OCI-LY7 (cell line): ENCODE data around the gene PARP14. TPM values are rescaled to one million over a fixed set of nuclear protein-coding genes. Genes with fewer than 3 reads are reported as not detected.
A peak's percentile ranks its signal among the peaks of the same experiment; 100 is the strongest.

Source experiments
- BruUV-seq: library from RNA; stranded (reverse); fragments of 400-500 nt; replicated peaks from 2 replicates; lab custom pipeline; 2021; lab: Mats Ljungman, UMichigan
- CTCF ChIA-PET: fragments of 300-600 bp; sonication (Branson Sonifier 250); formaldehyde crosslinking; loops from one replicate; lab custom pipeline; 2022; ENCODE audit warnings: antibody characterized with exemption; ENCODE audit not compliant: unreplicated experiment; lab: Charles Lee
- POLR2A ChIA-PET: fragments of 300-600 bp; sonication (Branson Sonifier 250); formaldehyde crosslinking; loops from one replicate; lab custom pipeline; 2022; ENCODE audit warnings: antibody characterized with exemption; lab: Charles Lee
- DNase-seq: peaks from one replicate; pipeline ENCODE4 v3.0.0-alpha.2; 2015; ENCODE audit warnings: low spot score
- H2AFZ ChIP-seq: fragments of 200-600 bp; sonication (generic), shearing (Covaris generic); 2 replicates; pipeline ENCODE4 v1.6.1; 2014; ENCODE audit warnings: mild to moderate bottlenecking, antibody characterized with exemption, low read length, moderate library complexity
- H3K27ac ChIP-seq: fragments of 200-600 bp; sonication (generic); 2 replicates; pipeline ENCODE4 v1.5.1; 2014; ENCODE audit warnings: mixed run types, low read depth, mild to moderate bottlenecking, moderate library complexity, low read length, inconsistent platforms; ENCODE audit not compliant: poor library complexity, severe bottlenecking
- H3K36me3 ChIP-seq: fragments of 200-600 bp; sonication (generic); 2 replicates; pipeline ENCODE4 v1.6.1; 2014; ENCODE audit warnings: mild to moderate bottlenecking, antibody characterized with exemption, low read length, moderate library complexity, mixed read lengths; ENCODE audit not compliant: insufficient read depth
- H3K4me1 ChIP-seq: fragments of 200-600 bp; sonication (generic); 2 replicates; pipeline ENCODE4 v1.5.1; 2014; ENCODE audit warnings: mild to moderate bottlenecking, low read length; ENCODE audit not compliant: insufficient read depth, poor library complexity, severe bottlenecking
- H3K4me2 ChIP-seq: fragments of 200-600 bp; sonication (generic); 2 replicates; pipeline ENCODE4 v1.6.1; 2014; ENCODE audit warnings: mild to moderate bottlenecking, low read length
- H3K4me3 ChIP-seq: fragments of 200-600 bp; sonication (generic); 2 replicates; pipeline ENCODE4 v1.5.1; 2014; ENCODE audit warnings: mild to moderate bottlenecking, low read depth, low read length; ENCODE audit not compliant: poor library complexity, severe bottlenecking
- H3K79me2 ChIP-seq: fragments of 200-600 bp; sonication (generic); 2 replicates; pipeline ENCODE4 v1.6.1; 2016; ENCODE audit warnings: low read depth, mild to moderate bottlenecking, low read length, moderate library complexity, mixed read lengths; ENCODE audit not compliant: insufficient read depth
- H3K9me2 ChIP-seq: fragments of 200-600 bp; sonication (generic); 2 replicates; pipeline ENCODE4 v1.6.1; 2016; ENCODE audit warnings: mild to moderate bottlenecking, low read length, mixed read lengths; ENCODE audit not compliant: insufficient read depth
- H3K9me3 ChIP-seq: fragments of 200-600 bp; sonication (generic); 2 replicates; pipeline ENCODE4 v1.6.1; 2014; ENCODE audit warnings: mild to moderate bottlenecking, mixed run types, low read length, mixed read lengths
- H4K20me1 ChIP-seq: fragments of 200-600 bp; sonication (generic); 2 replicates; pipeline ENCODE4 v1.6.1; 2014; ENCODE audit warnings: mild to moderate bottlenecking, antibody characterized with exemption, low read length, moderate library complexity, mixed read lengths; ENCODE audit not compliant: insufficient read depth
- EZH2phosphoT487 ChIP-seq: fragments of 200-600 bp; sonication (generic); IDR thresholded peaks from 2 replicates; pipeline ENCODE4 v1.6.1; 2018; ENCODE audit warnings: low read depth, borderline replicate concordance, mild to moderate bottlenecking, mixed run types, antibody characterized with exemption, low read length, moderate library complexity, mixed read lengths
- intact Hi-C: fragments of 100-400 bp; cut with micrococcal nuclease; formaldehyde crosslinking; loops from one replicate; pipeline ENCODE4 v1.10.0; 2022; ENCODE audit not compliant: unreplicated experiment
- total RNA-seq, 2 experiments: library from RNA; depleted of rRNA in 1 of 2; stranded (reverse); fragments of >200 nt in 1 of 2; shearing (Covaris generic) in 1 of 2; gene quantifications; 2 replicates each; pipeline ENCODE4 v1.2.3, GENCODE V29; 2014 to 2022
- TF ChIP-seq, protein P1 (sequence below): fragments of 200-600 bp; sonication (generic); conservative IDR thresholded peaks from 2 replicates; pipeline ENCODE4 v1.5.1; 2014; ENCODE audit warnings: mild to moderate bottlenecking, antibody characterized with exemption, low read length, moderate library complexity, mixed read lengths

PARP14 gene
- total RNA-seq, 2 experiments from 2014 or later: 5.6 to 12.4 TPM

DNA sequence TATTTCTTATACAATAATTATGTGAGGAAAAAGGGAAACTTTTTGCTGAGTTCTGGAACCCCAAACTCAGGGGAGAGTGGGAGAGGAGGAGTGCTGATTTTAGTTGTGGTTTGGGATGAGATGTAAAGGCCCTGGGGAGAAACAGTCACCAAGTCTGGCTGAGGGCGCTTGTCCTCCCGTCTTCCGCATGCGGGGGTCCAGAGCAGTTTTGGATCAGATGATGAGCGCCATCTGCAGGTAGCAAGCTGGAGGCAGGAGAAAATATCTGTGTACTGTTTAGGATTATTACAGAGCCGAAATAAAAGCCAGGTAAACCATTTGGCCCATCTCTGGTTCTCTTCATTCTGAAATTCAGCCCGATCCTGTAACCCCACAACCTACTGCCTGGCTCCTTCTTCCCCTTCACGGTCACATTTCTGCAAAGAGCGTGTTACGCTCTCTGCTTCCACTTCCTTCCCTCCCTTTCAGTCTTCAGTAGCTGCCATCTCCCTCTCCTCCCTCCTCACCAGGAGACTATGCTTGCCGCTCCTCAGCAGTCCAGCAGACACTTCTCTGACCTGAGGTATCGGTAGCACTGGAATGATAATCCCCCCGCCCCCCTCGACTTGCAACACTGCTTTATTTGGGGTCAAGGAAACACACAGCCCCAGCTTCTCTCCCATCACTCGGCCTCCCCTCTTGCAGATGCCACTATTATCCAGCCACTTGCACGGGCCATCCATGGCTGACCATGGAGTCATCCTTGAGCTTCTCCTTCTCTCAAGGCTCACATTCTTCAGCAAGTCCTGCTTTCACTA, 1.4 kb upstream of the PARP14 start:
- peak overlapping the region; percentile 87 for H3K4me2 ChIP-seq
- 0 out of 2 replicates have a peak, but pooled peaks cover 9% of the 10 kb centered on the region for H3K9me3 ChIP-seq
- H3K36me3 ChIP-seq: no peaks in the 10 kb centered on the region
- DNase-seq: peak; percentile 82
- peak overlapping the region; percentile 76 for H3K4me3 ChIP-seq
- POLR2A ChIA-PET: interaction anchor here (0.6 to 2.8 kb wide), 10 partner anchors 8 to 1134 kb away, joined by 3 to 7 read pairs (median 3); partner anchors contain the start of genes FAM162A and PARP15
- H3K27ac ChIP-seq: no peak overlapping the region
- peaks cover 38% of the 10 kb centered on the region for H3K4me1 ChIP-seq
- H2AFZ ChIP-seq: peak overlapping the region; percentile 61; the same call in 1 of the 2 replicates
- no peaks in the 10 kb centered on the region for H3K9me2 ChIP-seq
- no peaks in the 10 kb centered on the region for H4K20me1 ChIP-seq
- no TSS peak for BruUV-seq
- no peaks in the 10 kb centered on the region for H3K79me2 ChIP-seq
- no peak for TF ChIP-seq EZH2phosphoT487
- TF ChIP-seq, protein P1, sequence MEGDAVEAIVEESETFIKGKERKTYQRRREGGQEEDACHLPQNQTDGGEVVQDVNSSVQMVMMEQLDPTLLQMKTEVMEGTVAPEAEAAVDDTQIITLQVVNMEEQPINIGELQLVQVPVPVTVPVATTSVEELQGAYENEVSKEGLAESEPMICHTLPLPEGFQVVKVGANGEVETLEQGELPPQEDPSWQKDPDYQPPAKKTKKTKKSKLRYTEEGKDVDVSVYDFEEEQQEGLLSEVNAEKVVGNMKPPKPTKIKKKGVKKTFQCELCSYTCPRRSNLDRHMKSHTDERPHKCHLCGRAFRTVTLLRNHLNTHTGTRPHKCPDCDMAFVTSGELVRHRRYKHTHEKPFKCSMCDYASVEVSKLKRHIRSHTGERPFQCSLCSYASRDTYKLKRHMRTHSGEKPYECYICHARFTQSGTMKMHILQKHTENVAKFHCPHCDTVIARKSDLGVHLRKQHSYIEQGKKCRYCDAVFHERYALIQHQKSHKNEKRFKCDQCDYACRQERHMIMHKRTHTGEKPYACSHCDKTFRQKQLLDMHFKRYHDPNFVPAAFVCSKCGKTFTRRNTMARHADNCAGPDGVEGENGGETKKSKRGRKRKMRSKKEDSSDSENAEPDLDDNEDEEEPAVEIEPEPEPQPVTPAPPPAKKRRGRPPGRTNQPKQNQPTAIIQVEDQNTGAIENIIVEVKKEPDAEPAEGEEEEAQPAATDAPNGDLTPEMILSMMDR: peak; percentile 93
- intact Hi-C loops: loop anchor here (1.0 kb wide), 3 partner anchors 119 to 286 kb away; no protein-coding TSS in a partner anchor
- CTCF ChIA-PET: interaction anchor here (0.6 to 1.5 kb wide), 5 partner anchors 18 to 1834 kb away, joined by 3 to 4 read pairs (median 3); no protein-coding TSS in a partner anchor

DNA sequence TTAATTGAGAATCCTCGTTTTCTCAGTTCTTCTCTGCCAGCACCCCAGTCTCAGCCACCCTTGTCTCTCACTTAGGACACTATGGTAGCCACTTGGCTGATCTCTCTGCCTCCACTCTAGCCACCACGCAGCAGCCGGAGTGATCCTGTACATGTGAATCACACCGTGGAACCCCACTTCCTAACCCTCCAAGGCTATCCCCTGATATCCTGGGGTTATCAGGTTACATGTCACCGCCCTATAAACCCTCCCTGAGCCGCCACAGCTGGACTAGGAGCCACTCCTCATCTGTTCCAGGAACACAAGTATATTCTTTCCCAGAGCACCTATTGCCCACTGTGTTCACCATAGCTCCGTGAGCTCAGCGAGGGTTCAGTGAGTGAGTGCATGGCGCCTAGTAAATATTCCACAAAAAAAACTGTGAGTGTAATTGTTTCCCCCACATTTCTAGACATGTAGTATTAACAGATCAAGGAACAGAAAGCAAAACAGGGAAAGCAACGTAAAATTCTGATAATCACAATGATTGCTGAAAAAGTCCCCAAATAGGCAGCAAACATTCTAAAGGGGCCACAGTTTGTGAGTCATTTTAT, 661 bp upstream of the PARP14 start:
- H2AFZ ChIP-seq: peak overlapping the region; percentile 61
- CTCF ChIA-PET: interaction anchor here (0.6 to 1.5 kb wide), 5 partner anchors 17 to 1834 kb away, joined by 3 to 4 read pairs (median 3); no protein-coding TSS in a partner anchor
- no peak overlapping the region for H3K27ac ChIP-seq
- H3K9me2 ChIP-seq: no peaks in the 10 kb centered on the region
- no peaks in the 10 kb centered on the region for H4K20me1 ChIP-seq
- peak; percentile 21 for DNase-seq
- intact Hi-C loops: loop anchor here (1.0 kb wide), 3 partner anchors 120 to 287 kb away; no protein-coding TSS in a partner anchor
- peak overlapping the region; percentile 87 for H3K4me2 ChIP-seq
- H3K79me2 ChIP-seq: no peaks in the 10 kb centered on the region
- BruUV-seq: no TSS peak
- POLR2A ChIA-PET: interaction anchor here (0.6 to 2.8 kb wide), 10 partner anchors 7 to 1135 kb away, joined by 3 to 7 read pairs (median 3); partner anchors contain the start of genes FAM162A and PARP15
- no peaks in the 10 kb centered on the region for H3K36me3 ChIP-seq
- H3K9me3 ChIP-seq: 0 out of 2 replicates have a peak, but pooled peaks cover 2% of the 10 kb centered on the region
- H3K4me1 ChIP-seq: peaks cover 33% of the 10 kb centered on the region
- TF ChIP-seq EZH2phosphoT487: no peak
- TF ChIP-seq, protein P1: 0 out of 2 replicates have a peak, but pooled peaks have one; percentile 9
- H3K4me3 ChIP-seq: peak overlapping the region; percentile 76
